Measurements from ENCODE around the gene DHX36.
A peak's percentile ranks its signal among the peaks of the same experiment; 100 is the strongest.

DHX36 gene, protein sequence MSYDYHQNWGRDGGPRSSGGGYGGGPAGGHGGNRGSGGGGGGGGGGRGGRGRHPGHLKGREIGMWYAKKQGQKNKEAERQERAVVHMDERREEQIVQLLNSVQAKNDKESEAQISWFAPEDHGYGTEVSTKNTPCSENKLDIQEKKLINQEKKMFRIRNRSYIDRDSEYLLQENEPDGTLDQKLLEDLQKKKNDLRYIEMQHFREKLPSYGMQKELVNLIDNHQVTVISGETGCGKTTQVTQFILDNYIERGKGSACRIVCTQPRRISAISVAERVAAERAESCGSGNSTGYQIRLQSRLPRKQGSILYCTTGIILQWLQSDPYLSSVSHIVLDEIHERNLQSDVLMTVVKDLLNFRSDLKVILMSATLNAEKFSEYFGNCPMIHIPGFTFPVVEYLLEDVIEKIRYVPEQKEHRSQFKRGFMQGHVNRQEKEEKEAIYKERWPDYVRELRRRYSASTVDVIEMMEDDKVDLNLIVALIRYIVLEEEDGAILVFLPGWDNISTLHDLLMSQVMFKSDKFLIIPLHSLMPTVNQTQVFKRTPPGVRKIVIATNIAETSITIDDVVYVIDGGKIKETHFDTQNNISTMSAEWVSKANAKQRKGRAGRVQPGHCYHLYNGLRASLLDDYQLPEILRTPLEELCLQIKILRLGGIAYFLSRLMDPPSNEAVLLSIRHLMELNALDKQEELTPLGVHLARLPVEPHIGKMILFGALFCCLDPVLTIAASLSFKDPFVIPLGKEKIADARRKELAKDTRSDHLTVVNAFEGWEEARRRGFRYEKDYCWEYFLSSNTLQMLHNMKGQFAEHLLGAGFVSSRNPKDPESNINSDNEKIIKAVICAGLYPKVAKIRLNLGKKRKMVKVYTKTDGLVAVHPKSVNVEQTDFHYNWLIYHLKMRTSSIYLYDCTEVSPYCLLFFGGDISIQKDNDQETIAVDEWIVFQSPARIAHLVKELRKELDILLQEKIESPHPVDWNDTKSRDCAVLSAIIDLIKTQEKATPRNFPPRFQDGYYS
- total RNA-seq, result 34.2 to 90.9 (median 59.5) reads per million in 17 experiments

DNA sequence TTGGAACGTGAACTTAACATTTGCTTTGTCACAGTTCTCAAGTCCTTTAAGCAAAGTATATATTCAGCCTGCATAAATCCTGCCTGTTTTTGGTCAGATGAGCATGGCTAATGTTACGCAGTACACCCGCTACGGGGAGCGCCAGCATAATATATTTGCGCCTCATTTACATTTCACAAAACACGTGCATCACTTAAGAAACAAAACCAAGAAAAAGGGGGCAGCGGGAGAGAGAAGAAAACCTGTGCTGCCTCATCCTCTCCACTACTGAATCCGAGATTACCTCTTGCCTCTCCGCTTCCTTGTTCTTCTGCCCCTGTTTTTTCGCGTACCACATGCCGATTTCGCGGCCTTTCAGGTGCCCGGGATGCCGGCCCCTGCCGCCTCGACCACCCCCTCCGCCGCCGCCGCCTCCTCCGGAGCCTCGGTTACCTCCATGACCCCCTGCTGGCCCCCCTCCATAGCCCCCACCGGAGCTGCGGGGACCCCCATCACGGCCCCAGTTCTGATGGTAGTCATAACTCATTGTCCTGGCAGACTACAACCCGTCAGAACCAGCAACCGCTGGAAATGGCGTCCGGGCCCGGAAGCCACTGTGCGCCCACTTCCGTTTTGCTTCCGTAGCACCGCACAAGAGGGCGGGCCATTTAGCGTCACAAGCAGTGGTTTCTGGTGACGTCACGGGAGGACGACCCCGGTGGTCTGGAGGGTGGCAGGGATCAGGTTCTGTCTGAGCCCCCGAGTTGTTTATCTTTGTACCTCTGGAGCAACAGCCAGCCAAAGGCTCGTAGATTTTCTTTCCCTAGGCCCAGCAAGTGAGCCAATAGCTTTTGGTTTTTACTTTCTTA, at the start of gene DHX36:
Gene DHX36, minus strand, starts transcription at position 597 of the 848 bp plus-strand sequence. Its CDS starts 71 bp downstream, at position 526.
- DNase-seq, result peak; percentile 92 to 96 (median 94)

DNA sequence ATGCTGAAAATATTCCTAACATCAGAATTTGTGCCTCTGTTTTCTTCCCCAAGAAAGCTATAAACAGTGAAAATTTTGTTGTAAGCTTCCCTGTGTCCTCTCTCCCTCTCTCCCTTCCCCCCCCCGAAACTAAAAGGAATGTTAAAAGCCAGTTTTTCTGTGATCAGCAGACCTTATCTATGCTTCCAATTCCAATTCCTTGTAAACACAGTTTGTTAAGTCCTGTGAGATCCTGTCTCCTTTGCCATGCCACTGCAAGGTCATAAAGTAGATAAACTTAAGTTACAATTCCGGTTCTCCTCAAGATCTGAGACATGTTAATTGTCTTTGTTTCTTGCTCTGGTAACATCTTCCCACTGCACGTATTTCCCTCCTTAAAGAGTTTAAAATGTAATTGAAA, 42.9 kb upstream of the DHX36 start:
- DNase-seq, result no peak

DNA sequence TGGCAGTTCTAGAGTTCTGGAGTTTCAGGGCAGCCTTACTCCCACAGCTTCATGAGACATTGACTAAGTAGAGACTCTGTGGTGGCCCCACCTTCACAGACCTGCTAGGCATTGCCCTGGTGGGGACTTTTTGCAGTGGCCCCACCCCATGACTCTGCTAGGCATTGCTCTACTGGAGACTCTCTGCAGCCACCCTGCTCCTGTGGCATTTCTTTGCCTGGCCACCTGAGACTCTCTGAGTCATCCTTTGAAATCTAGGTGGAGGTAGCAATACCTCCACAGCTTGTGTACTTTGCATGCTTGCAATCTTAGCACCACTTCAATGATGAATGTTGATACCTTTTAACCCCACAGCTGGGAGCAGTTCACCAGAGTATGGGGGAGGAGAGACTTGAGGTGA, 40.6 kb upstream of the DHX36 start:
- DNase-seq, result no peak

DNA sequence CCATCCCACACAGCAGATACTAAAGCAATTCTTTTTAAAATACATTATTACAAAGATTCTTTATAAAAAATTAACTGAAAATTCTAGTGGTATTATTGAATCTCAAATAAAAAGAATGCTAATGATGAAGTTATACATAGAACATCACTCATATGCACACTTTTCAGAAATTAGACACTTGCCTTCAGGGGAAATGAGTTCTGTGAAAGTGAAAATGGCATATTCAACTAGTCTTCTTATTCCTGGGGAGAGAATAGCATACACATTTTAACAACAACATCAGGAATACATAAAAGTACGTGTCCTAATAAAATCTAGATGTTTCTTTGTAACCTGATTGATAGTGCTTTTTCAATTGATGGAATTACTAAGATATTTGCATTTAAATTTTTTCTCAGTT, 36.8 kb upstream of the DHX36 start:
- no peak for DNase-seq

DNA sequence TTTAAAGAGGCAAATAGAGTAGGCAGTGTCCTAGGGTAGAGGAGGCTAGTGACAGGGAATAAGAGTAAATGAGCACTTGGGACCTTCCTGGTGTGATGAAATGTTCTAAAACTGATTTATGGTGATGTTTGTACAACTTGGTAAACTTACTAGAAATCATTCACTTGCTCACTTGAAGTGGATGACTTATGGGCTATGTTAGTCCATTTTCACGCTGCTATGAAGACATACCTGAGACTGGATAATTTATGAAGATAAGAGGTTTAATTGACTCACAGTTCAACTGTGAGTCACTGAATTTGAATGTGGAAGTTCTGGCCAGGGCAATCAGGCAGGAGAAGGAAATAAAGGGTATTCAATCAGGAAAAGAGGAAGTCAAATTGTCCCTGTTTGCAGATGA, 31.7 kb upstream of the DHX36 start:
- no peak for DNase-seq

DNA sequence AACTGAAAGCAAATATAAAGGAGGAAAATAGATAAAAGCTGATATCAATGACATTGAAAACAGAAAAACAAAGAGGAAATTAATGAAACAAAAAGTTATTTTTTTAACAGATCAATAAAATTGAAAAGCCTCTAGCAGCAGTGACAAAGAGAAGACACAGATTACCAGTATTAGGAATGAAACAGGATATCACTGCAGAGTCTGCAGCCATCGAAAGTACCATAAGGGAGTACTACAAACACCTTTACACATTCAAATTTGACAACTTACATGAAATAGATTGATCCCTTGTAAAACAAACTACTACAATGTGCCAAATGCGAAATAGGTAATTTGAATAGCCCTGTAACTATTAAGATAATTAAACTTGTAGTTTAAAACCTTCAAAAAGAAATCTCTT, 24.9 kb upstream of the DHX36 start:
- DNase-seq, result no peak

DNA sequence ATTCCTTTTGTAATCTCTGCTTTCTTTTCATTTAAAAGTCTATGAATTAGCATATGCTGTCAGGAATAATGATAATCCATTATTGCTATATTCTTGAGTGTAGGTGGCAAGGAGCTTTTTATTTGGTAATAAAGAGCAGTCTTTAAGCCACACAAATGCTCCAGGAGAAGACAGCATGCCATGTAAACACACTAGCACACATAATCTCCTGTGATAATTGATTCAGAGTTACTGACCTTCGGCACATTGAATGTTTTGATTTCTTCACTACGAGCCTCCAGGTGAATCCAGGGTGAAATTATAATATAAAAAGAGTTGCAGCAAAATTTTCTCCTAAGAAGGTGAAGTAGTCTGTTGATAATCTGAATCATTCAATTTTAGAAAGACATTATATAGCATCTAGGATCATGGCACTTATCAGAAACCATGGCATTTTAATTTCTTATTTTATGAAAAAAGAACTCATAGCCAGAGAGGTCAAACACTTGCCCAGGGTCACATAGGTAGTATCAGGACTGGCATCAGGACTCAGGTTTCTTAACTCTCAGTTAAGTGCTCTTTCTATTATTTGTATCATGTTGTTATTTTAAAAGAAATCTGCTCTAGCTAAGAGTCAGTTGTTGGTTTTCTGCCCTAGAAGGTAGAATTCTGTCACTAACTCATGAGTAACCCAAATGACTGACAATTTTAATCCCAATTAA, 21.3 kb upstream of the DHX36 start:
- DNase-seq, result no peak

DNA sequence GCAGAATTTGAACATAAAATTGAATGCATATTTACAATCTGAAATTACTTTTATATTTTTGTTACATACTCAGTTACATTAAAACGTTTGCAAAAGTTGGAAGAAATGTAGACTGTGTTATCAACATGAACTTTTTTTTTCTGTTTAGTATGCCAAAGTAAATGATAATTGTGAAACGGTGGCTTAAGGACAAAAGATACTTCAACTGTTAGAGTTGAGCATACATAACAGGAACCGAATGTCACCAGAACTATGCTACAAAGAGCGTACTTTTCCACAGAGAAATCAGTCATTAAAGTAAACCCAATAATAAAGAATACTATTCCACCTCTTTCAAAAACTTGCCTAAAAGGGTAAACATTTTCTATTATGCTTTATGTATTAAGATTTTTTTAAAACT, 14.3 kb upstream of the DHX36 start:
- no peak for DNase-seq

DNA sequence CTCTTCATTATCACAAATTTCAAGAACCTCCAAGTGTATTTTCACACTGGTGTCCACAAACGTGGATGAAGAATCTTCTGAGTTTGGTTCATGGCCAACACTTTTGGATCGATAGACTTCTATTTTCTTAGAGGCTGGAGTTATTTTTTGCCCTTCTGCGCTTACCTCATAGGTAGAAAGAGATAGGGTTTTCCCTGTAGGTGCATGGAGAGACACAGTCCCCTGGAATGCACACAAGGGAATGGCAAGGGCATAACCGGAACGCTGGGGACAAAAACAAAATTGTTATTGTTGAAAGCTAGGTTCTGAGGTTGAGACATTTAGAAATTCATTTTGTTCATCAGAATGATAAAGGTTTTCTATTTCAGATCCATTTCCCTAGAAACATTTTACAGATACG, 13.7 kb upstream of the DHX36 start:
- DNase-seq, result no peak

DNA sequence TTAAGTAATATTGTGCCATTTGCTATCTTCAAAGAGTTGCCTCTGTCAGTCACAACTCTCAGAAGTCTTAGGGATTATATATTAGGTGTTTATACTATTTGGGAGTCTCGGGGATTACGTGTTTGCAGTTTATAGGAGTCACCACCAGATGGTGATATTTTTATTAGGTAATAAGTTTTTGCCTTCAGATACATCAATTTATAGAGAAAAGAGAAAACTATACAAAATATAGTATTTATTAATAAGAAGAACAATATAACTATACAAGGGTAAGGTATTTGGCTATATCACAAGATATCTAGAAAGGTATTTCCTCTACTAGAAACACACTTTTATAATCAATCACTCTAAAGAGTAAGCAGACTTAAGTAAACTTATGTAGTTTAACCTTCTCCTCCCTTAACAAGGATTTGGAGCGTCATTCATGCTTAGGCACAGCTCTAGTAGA, 10.7 kb upstream of the DHX36 start:
- peak; percentile 15 to 61 (median 37) for DNase-seq

DNA sequence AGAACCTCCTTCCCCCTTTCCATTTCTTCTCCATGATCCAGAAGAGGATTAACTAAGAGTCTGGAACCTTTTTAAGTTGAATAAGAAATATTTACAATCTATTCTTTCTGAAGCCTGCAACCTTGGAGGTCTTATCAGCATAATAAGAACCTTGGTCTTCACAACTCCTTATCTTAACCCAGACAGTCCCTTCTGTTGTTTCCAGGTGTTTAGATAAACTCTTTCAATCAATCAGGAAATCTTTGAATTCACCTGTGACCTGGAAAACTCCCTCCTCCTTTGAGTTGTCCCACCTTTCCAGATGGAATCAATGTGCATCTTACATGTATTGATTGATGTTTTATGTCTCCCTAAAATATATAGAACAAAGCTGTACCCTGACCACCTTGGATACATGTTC, 3.6 kb upstream of the DHX36 start:
- no peak for DNase-seq

DNA sequence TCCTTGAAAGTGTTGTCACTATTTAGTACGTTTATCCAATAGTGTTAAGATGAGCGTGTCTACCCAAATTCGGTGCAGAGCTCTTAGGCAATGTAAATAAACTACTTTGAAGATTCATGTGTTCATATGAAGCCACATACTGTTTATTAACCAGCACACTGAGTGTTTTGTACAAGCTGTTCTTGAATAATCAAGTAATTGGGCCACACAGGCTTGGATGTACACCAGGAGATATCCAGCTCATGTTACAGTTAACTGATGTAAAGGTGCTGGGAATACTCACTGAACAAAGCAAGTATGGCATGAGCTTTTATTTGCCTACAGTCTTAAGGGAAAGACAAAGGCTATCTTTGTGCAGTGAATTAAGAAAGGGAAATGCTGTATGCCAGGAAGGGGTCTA, 632 bp upstream of the DHX36 start:
- no peak for DNase-seq

DNA sequence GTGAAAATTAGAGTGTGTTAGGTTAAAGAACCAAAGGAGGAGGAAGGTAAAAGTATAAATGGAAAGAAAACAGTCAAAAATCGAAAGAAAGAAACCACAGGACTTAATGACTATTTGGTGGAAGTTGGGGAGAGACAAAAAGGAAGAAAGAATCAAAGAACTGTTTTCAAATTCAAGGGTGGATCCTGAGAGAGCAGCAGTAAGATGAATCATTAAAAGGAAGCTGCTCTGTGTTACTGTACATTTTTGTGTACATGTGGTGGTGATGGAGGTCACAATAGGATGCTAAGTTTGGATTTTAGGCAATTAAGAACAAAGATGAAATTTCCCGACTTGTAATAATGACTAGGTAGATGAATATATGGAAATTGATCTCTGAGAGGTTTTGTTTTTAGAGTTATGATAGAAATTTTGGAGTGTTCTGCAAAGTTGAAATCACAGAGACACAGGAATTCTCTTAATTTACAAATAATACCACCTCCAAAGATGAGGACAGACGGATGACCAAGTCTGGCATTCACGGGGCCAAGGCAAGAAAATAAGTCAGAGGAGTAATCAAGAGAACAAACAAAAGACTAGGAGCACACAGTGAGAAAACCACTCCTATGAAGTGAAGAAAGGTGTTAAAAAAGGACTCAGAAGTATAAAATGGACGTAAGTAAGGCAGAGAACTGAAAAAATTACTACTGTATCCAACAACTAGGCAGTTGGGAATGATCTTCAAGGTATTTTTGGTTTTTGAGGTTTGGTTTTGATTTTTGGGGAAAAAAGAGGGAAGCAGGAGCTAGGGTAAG, 7.1 kb downstream of the DHX36 start:
- DNase-seq, result no peak

DNA sequence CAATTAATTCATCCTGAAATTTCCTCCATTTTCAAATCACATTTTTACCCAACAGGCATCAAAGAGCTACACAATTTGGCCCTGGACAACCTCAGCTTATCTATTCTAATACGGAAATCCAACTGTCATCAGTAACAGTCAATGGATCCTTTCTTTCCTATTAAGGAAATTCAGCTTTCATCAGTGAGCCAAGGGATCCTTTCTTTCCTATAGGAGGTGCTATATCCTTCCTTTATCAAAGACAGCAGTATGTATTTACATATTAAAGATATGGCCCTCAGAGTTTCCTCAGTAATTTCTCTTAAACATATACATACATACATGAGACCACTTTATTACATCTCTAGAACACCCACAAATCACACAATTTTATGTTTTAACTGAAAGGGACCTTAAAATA, 10.1 kb downstream of the DHX36 start:
- no peak for DNase-seq

DNA sequence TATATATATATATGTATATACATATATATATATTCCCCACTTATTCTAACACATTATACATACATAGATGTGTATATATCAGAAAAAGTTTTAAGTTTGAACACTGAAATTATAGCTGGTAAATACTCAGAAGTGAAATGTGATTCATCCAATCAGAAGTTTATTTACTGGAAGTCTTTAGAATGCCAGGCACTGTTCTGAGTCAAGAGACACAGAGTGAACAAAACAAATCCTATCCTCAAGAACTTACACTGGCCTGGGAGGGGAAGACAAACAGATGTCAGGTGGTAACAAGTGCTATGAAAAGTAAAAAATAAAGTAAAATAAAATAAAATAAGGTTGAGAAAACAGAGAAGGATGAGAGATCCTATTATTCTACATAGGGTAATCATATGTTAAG, 13.4 kb downstream of the DHX36 start:
- DNase-seq, result no peak

DNA sequence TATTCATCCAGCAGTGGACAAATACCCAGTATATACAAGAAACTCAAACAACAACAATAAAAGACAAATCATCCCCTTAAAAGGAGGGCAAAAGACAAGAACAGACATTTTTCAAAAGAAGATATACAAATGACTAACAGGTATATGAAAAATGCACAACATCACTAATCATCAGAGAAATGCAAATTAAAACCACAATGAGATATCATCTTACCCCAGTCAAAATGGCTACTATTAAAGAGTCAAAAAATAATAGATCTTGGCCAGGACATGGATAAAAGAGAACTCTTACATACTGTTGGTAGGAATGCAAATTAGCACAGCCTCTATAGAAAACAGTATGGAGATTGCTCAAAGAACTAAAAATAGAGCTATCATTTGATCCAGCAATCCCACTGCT, 16.9 kb downstream of the DHX36 start:
- DNase-seq, result no peak

DNA sequence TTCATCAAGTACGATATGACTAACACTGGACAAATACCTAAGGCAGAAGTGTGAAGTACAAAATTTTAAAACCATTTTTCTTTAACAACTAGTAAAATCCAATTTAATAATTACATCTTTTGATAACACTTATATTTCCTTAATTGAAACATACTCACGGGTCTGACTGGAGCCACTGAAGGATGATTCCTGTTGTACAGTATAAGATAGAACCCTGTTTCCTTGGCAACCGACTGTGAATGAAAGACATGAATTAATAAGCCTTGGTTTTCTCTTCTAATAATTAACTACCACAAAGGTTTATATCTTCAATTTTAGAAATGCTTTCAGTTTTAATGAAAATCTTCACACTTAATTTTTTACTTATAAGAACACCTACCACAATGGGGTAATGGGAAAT, 19.4 kb downstream of the DHX36 start:
- DNase-seq, result no peak

DNA sequence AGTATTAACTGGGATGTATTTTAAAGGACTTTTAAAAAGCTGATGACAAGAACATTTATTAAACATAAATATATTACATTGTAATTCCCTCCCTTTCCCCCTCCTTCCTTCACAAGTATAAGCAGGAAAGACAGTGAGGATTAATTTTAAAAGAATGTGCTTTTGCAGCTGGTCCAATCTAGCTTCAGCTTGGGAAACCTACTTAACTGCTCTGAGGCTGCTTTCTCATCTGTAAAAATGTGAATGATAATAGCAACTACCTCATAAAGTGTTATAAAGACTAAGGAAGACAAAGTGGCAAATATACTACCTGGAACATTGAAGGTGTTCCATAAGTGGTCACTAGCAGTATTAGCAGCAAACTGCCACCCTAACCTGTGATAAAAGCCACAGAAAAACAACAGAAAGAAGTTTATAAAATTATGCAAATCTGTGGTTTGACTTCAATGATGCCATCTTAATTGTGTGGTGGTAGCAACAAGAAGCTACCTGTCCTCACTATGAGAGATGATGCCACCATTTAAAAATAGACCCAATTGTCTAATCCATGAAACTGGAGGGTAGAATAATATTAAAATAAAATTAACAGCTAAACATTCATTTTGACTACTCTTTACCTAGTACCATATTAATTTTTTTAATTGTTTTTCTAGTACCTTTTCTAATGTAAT, 20.0 kb downstream of the DHX36 start:
- no peak for DNase-seq

DNA sequence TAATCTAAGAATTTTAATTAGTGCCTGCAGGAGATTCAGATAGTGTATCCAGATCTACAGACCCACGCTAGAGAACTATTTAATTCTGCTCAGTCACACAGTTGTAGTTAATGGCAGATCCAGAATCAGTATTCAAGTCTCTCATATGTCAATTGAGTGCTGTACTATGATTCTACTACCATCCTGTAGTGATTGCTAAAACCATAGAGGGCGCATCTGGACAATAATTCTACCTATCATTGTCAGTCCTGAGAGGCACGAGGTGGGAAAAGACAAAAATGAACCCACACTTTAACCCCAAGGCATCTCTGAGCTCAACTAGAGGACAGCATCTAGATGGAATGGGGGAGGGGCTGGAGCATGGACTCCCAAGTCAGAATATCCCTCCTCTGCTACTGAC, 22.7 kb downstream of the DHX36 start:
- DNase-seq, result no peak

DNA sequence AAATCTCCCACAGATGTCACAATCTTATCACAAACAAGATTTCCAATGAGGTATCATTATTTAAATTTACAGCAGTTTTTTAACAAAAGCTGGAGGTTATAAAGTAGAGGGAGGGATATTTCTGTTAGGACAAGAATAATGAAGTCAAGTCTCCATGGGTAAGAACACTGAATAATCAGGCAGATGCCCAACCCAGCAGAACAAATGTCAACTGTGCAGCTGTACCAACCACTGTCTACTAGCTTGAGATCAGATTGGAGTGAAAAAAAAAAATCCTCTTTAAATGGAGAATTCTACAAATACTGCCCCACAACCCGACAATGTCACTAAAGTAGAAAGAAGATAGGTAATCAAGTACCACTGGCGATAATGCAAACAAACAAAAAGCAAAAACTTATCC, 30.3 kb downstream of the DHX36 start:
- DNase-seq, result no peak

All from suppressor macrophage (primary cell).